IMR-90 (cell line): Measurements from ENCODE around the gene MZF1. TPM values are rescaled to one million over a fixed set of nuclear protein-coding genes. Genes with fewer than 3 reads are reported as not detected.

Experiments
- ATAC-seq: fragments of 200-7000 bp; cut with Tn5 transposase; 2 replicates; pipeline ENCODE4 v1.9.1; 2020; ENCODE audit warnings: low read depth, mild to moderate bottlenecking, moderate library complexity
- BruUV-seq: library from RNA; stranded (reverse); fragments of 400-500 nt; replicated peaks from 2 replicates; lab custom pipeline; 2021; lab: Mats Ljungman, UMichigan
- CTCF ChIA-PET: fragments of 300-600 bp; formaldehyde crosslinking; extraction: SDS; loops from one replicate; lab custom pipeline; 2021; ENCODE audit warnings: antibody characterized with exemption; lab: Yijun Ruan, JAX
- POLR2A ChIA-PET: fragments of 300-600 bp; sonication (Branson Sonifier 250); formaldehyde crosslinking; loops from one replicate; lab custom pipeline; 2022; ENCODE audit warnings: antibody characterized with exemption; ENCODE audit not compliant: unreplicated experiment; lab: Charles Lee
- DNase-seq: peaks from one replicate; pipeline ENCODE4 v3.0.0; 2013
- H2AFZ ChIP-seq: replicated peaks from 2 replicates; pipeline ENCODE3; 2013; ENCODE audit warnings: low read length, mild to moderate bottlenecking; ENCODE audit not compliant: poor library complexity
- H2AK5ac ChIP-seq: 2 replicates; pipeline ENCODE4 v1.6.1; 2013; ENCODE audit warnings: low read depth, low read length, inconsistent platforms
- H2AK9ac ChIP-seq: replicated peaks from 2 replicates; pipeline ENCODE3; 2013; ENCODE audit warnings: mild to moderate bottlenecking, low read depth, low read length, moderate library complexity; ENCODE audit not compliant: poor library complexity
- H2BK120ac ChIP-seq: 2 replicates; pipeline ENCODE4 v1.6.1; 2013; ENCODE audit warnings: low read depth, low read length, inconsistent platforms
- H2BK15ac ChIP-seq: 3 replicates; pipeline ENCODE4 v1.6.1; 2013; ENCODE audit warnings: low read depth, low read length, inconsistent platforms
- H2BK20ac ChIP-seq: 2 replicates; pipeline ENCODE4 v1.6.1; 2013; ENCODE audit warnings: low read depth, mild to moderate bottlenecking, inconsistent platforms, low read length, moderate library complexity
- H2BK5ac ChIP-seq: 2 replicates; pipeline ENCODE4 v1.6.1; 2013; ENCODE audit warnings: mild to moderate bottlenecking, low read depth, low read length, inconsistent platforms; ENCODE audit not compliant: poor library complexity, severe bottlenecking
- H3K14ac ChIP-seq: replicated peaks from 2 replicates; pipeline ENCODE4 v1.6.1; 2013; ENCODE audit warnings: low read depth, low read length, inconsistent platforms
- H3K18ac ChIP-seq: 2 replicates; pipeline ENCODE4 v1.6.1; 2013; ENCODE audit warnings: low read depth, low read length, control low read depth
- H3K23ac ChIP-seq: 2 replicates; pipeline ENCODE4 v1.6.1; 2013; ENCODE audit warnings: low read depth, low read length, inconsistent platforms
- H3K27ac ChIP-seq: 2 replicates; pipeline ENCODE4 v1.5.1; 2013; ENCODE audit warnings: mild to moderate bottlenecking, control low read depth, low read length; ENCODE audit not compliant: insufficient read depth
- H3K27me3 ChIP-seq: 2 replicates; pipeline ENCODE4 v1.6.1; 2013; ENCODE audit warnings: low read length; ENCODE audit not compliant: control insufficient read depth, insufficient read depth
- H3K36me3 ChIP-seq: 2 replicates; pipeline ENCODE4 v1.6.1; 2013; ENCODE audit warnings: low read length, mixed read lengths; ENCODE audit not compliant: control insufficient read depth, insufficient read depth
- H3K4ac ChIP-seq: 2 replicates; pipeline ENCODE4 v1.6.1; 2013; ENCODE audit warnings: low read depth, low read length, inconsistent platforms
- H3K4me1 ChIP-seq: 2 replicates; pipeline ENCODE4 v1.6.1; 2013; ENCODE audit warnings: low read length, mixed read lengths; ENCODE audit not compliant: control insufficient read depth, insufficient read depth
- H3K4me2 ChIP-seq: 2 replicates; pipeline ENCODE4 v1.6.1; 2013; ENCODE audit warnings: low read depth, mild to moderate bottlenecking, control low read depth, low read length, moderate library complexity
- H3K4me3 ChIP-seq: 2 replicates; pipeline ENCODE4 v1.5.1; 2013; ENCODE audit warnings: low read depth, mild to moderate bottlenecking, control low read depth, low read length, moderate library complexity; ENCODE audit not compliant: insufficient read depth
- H3K56ac ChIP-seq: 2 replicates; pipeline ENCODE4 v1.6.1; 2013; ENCODE audit warnings: low read length, inconsistent platforms; ENCODE audit not compliant: insufficient read depth; ENCODE audit errors: extremely low read depth
- H3K79me1 ChIP-seq, 2 experiments: 2 replicates each; pipeline ENCODE4 v1.6.1; 2013; ENCODE audit warnings: low read length in 2 of 2, inconsistent platforms in 1 of 2, low read depth in 1 of 2
- H3K9ac ChIP-seq: 2 replicates; pipeline ENCODE4 v1.6.1; 2013; ENCODE audit warnings: low read depth, low read length, control low read depth
- H3K9me1 ChIP-seq: 2 replicates; pipeline ENCODE4 v1.6.1; 2013; ENCODE audit warnings: low read length, inconsistent platforms; ENCODE audit not compliant: insufficient read depth
- H3K9me3 ChIP-seq: 2 replicates; pipeline ENCODE4 v1.6.1; 2013; ENCODE audit warnings: low read length; ENCODE audit not compliant: control insufficient read depth, insufficient read depth
- H4K20me1 ChIP-seq: 2 replicates; pipeline ENCODE4 v1.6.1; 2013; ENCODE audit warnings: low read length, inconsistent platforms; ENCODE audit not compliant: insufficient read depth
- H4K5ac ChIP-seq: 2 replicates; pipeline ENCODE4 v1.6.1; 2013; ENCODE audit warnings: mild to moderate bottlenecking, low read depth, low read length, control low read depth
- H4K8ac ChIP-seq, 2 experiments: 2 replicates each; pipeline ENCODE4 v1.6.1; 2013; ENCODE audit warnings: low read depth in 2 of 2, low read length in 2 of 2, control low read depth in 1 of 2, inconsistent platforms in 1 of 2
- H4K91ac ChIP-seq: 2 replicates; pipeline ENCODE4 v1.6.1; 2013; ENCODE audit warnings: low read depth, low read length, inconsistent platforms; ENCODE audit not compliant: insufficient read depth
- BHLHE40 ChIP-seq: fragments of 150-350 bp; IDR thresholded peaks from 2 replicates; pipeline ENCODE4 v1.6.1; 2016; ENCODE audit warnings: mild to moderate bottlenecking, low read depth, low read length
- CHD1 ChIP-seq: IDR thresholded peaks from 2 replicates; pipeline ENCODE4 v1.6.1; 2012; ENCODE audit warnings: low read depth, low read length, improper control_type of control experiment
- CTCF ChIP-seq: conservative IDR thresholded peaks from 2 replicates; pipeline ENCODE4 v1.5.1; 2012; ENCODE audit warnings: mild to moderate bottlenecking, low read depth, low read length, improper control_type of control experiment
- FOS ChIP-seq: fragments of 150-350 bp; IDR thresholded peaks from 2 replicates; pipeline ENCODE4 v1.6.1; 2016; ENCODE audit warnings: low read depth, low read length
- MAZ ChIP-seq: IDR thresholded peaks from 2 replicates; pipeline ENCODE4 v1.6.1; 2012; ENCODE audit warnings: low read depth, mild to moderate bottlenecking, low read length, improper control_type of control experiment, moderate library complexity, borderline replicate concordance
- NFE2L2 ChIP-seq: fragments of 150-350 bp; IDR thresholded peaks from 2 replicates; pipeline ENCODE4 v1.6.1; 2016; ENCODE audit warnings: low read depth, mild to moderate bottlenecking, low read length
- POLR2A ChIP-seq: IDR thresholded peaks from 2 replicates; pipeline ENCODE4 v1.6.1; 2012; ENCODE audit warnings: mild to moderate bottlenecking, low read depth, low read length
- RAD21 ChIP-seq: IDR thresholded peaks from 2 replicates; pipeline ENCODE4 v1.6.1; 2012; ENCODE audit warnings: low read length, improper control_type of control experiment
- RCOR1 ChIP-seq: IDR thresholded peaks from 2 replicates; pipeline ENCODE4 v1.6.1; 2012; ENCODE audit warnings: mild to moderate bottlenecking, low read length, improper control_type of control experiment; ENCODE audit not compliant: insufficient replicate concordance
- RFX5 ChIP-seq: IDR thresholded peaks from 2 replicates; pipeline ENCODE4 v1.8.0; 2012; ENCODE audit warnings: low read depth, mild to moderate bottlenecking, low read length, moderate library complexity
- SMC3 ChIP-seq: fragments of 150-350 bp; IDR thresholded peaks from 2 replicates; pipeline ENCODE4 v1.6.1; 2016; ENCODE audit warnings: low read depth, mild to moderate bottlenecking, antibody characterized with exemption, low read length, moderate library complexity
- WGBS, 2 experiments: methylation state at CpG; one replicate each; pipeline versions ENCODE4 v1.1.5 to v1.1.7; 2013; ENCODE audit warnings: missing lambda C conversion rate in 2 of 2; ENCODE audit not compliant: insufficient read length in 1 of 2; ENCODE audit errors: extremely low coverage in 2 of 2; 5-methylcytosine and 5-hydroxymethylcytosine counted together
- dilution Hi-C: fragments of 300-500 bp; cut with HindIII; formaldehyde crosslinking; loops from one replicate; pipeline ENCODE4 v1.14.3; 2018; ENCODE audit warnings: low sequenced_read_pairs; ENCODE audit not compliant: unreplicated experiment
- in situ Hi-C: fragments of 300-500 bp; cut with MboI; formaldehyde crosslinking; loops from 3 replicates; pipeline ENCODE4 v1.14.3; 2019; ENCODE audit warnings: low sequenced_read_pairs, inconsistent platforms, mixed read lengths
- intact Hi-C: fragments of 100-400 bp; cut with micrococcal nuclease; formaldehyde crosslinking; loops from 2 replicates; pipeline ENCODE4 v1.10.0; 2022
- polyA plus RNA-seq, 3 experiments: library from polyadenylated mRNA; depleted of rRNA; stranded (reverse); fragments of >200 nt; gene quantifications; 2 replicates each; pipeline ENCODE4 v1.2.3, GENCODE V29; 2012; ENCODE audit warnings: low replicate concordance in 1 of 3
- total RNA-seq: library from RNA; depleted of rRNA; stranded (reverse); fragments of >200 nt; gene quantifications from 2 replicates; pipeline ENCODE4 v1.2.3, GENCODE V29; 2012
- TF ChIP-seq, protein P1 (sequence below): fragments of 150-350 bp; IDR thresholded peaks from 2 replicates; pipeline ENCODE4 v1.6.1; 2016; ENCODE audit warnings: low read depth, mild to moderate bottlenecking, low read length, moderate library complexity, borderline replicate concordance
- TF ChIP-seq, protein P2 (sequence below): fragments of 150-350 bp; IDR thresholded peaks from 2 replicates; pipeline ENCODE4 v1.6.1; 2017; ENCODE audit warnings: mild to moderate bottlenecking, antibody characterized with exemption, low read length, low read depth

MZF1 gene
- total and polyA plus RNA-seq, 2 of the 4 experiments (the other 2 are of a cell fraction), result 3.4 to 15.0 TPM

GRCh38 chr19:58571575-58571947, 1.6 kb downstream of the MZF1 start:
- no peak overlapping the region for H2BK20ac ChIP-seq
- POLR2A ChIA-PET, result no interaction called here
- dilution Hi-C loops, result no loop called here
- no peak overlapping the region for H3K4ac ChIP-seq
- H3K36me3 ChIP-seq, result peaks cover 13% of the 10 kb centered on the region; the same call in 1 of the 2 replicates
- no peak overlapping the region for H3K27ac ChIP-seq
- no peaks in the 10 kb centered on the region for H3K9me3 ChIP-seq
- no peak overlapping the region for H3K4me2 ChIP-seq
- H4K20me1 ChIP-seq, result 0 out of 2 replicates have a peak, but pooled peaks cover 4% of the 10 kb centered on the region
- no peak overlapping the region for H4K91ac ChIP-seq
- H3K79me1 ChIP-seq, result peaks cover 9 to 32% of the 10 kb centered on the region in 2 experiments; a peak in 3 of 4 replicates
- H3K9ac ChIP-seq, result no peak overlapping the region
- BruUV-seq, result no TSS peak
- H3K18ac ChIP-seq, result no peak overlapping the region
- H2AK5ac ChIP-seq, result no peak overlapping the region
- intact Hi-C loops, result no loop called here
- no peak overlapping the region for H2BK5ac ChIP-seq
- H3K4me3 ChIP-seq, result no peak overlapping the region
- WGBS, 2 experiments, result 100% methylated on average over 5 of the region's 8 CpGs; no CpG with 5 or more reads in 1 of the 2 experiments
- DNase-seq (no peak), ATAC-seq (no peak)
- CTCF ChIA-PET, result no interaction called here
- H3K9me1 ChIP-seq, result peaks cover 9% of the 10 kb centered on the region
- no peak overlapping the region for H4K8ac ChIP-seq
- TF ChIP-seq BHLHE40 (no peak), RCOR1 (no peak), SMC3 (no peak), FOS (no peak), POLR2A (no peak), RFX5 (no peak), CHD1 (no peak), CTCF (no peak), RAD21 (no peak), MAZ (no peak), NFE2L2 (no peak)
- TF ChIP-seq, protein P1, sequence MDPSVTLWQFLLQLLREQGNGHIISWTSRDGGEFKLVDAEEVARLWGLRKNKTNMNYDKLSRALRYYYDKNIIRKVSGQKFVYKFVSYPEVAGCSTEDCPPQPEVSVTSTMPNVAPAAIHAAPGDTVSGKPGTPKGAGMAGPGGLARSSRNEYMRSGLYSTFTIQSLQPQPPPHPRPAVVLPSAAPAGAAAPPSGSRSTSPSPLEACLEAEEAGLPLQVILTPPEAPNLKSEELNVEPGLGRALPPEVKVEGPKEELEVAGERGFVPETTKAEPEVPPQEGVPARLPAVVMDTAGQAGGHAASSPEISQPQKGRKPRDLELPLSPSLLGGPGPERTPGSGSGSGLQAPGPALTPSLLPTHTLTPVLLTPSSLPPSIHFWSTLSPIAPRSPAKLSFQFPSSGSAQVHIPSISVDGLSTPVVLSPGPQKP, result no peak
- TF ChIP-seq, protein P2, sequence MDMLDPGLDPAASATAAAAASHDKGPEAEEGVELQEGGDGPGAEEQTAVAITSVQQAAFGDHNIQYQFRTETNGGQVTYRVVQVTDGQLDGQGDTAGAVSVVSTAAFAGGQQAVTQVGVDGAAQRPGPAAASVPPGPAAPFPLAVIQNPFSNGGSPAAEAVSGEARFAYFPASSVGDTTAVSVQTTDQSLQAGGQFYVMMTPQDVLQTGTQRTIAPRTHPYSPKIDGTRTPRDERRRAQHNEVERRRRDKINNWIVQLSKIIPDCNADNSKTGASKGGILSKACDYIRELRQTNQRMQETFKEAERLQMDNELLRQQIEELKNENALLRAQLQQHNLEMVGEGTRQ, result no peak
- no peak overlapping the region for H2AK9ac ChIP-seq
- no peak overlapping the region for H3K56ac ChIP-seq
- peaks cover 2% of the 10 kb centered on the region; the same call in 1 of the 2 replicates for H3K4me1 ChIP-seq
- H3K23ac ChIP-seq, result no peak overlapping the region
- no peaks in the 10 kb centered on the region for H3K27me3 ChIP-seq
- H3K14ac ChIP-seq, result no peak overlapping the region
- no peak overlapping the region for H2AFZ ChIP-seq
- no peak overlapping the region for H4K5ac ChIP-seq
- H2BK15ac ChIP-seq, result no peak overlapping the region
- no peak overlapping the region for H2BK120ac ChIP-seq
- in situ Hi-C loops, result no loop called here
